ENCODE data around the gene IRF4.

- no peak for TF ChIP-seq CTCF (IDR thresholded peaks at IDR 0.05)
- no peak for TF ChIP-seq POLR2A (IDR thresholded peaks at IDR 0.05)
These were observed 54.2 kb downstream of the IRF4 start for GRCh38 chr6:445571-446417.
